Erythroblast (primary cell): Measurements from ENCODE around the gene NPAS2.

Source experiments
- GATA1 ChIP-seq: IDR thresholded peaks from 2 replicates; pipeline ENCODE4 v1.6.1; 2011; ENCODE audit warnings: low read depth, mild to moderate bottlenecking, control low read depth, low read length, moderate library complexity
- POLR2A ChIP-seq: IDR thresholded peaks from 2 replicates; pipeline ENCODE4 v1.6.1; 2011; ENCODE audit warnings: mild to moderate bottlenecking, low read length

GRCh38 chr2:100786985-100787384 lies 33.0 kb upstream of the NPAS2 start:
- TF ChIP-seq POLR2A (no peak), GATA1 (no peak)
